H1 (cell line): Measurements from ENCODE around the gene PPP2R3B. TPM values are rescaled to one million over a fixed set of nuclear protein-coding genes. Genes with fewer than 3 reads are reported as not detected.

Experiments
- BACH1 ChIP-seq: IDR thresholded peaks from 2 replicates; pipeline ENCODE4 v1.6.1; 2012; ENCODE audit warnings: low read length, improper control_type of control experiment
- CTCF ChIP-seq, 3 experiments: IDR thresholded peaks; 1 replicate in 2 of 3; 2 replicates in 1 of 3; pipeline versions ENCODE4 v1.5.1 to v1.6.1; 2011; ENCODE audit warnings: low read length in 3 of 3, mild to moderate bottlenecking in 3 of 3, inconsistent platforms in 2 of 3, low read depth in 1 of 3, moderate library complexity in 1 of 3; ENCODE audit not compliant: insufficient read depth in 1 of 3; ENCODE audit errors: control extremely low read depth in 1 of 3
- GABPA ChIP-seq: IDR thresholded peaks from 2 replicates; pipeline ENCODE4 v1.6.1; 2011; ENCODE audit warnings: mild to moderate bottlenecking, low read length, moderate library complexity, borderline replicate concordance; ENCODE audit not compliant: insufficient read depth
- RBBP5 ChIP-seq: IDR thresholded peaks from 2 replicates; pipeline ENCODE4 v1.7.1; 2012; ENCODE audit warnings: low read depth, mild to moderate bottlenecking, inconsistent platforms, low read length, moderate library complexity, borderline replicate concordance
- SP2 ChIP-seq: IDR thresholded peaks from 2 replicates; pipeline ENCODE4 v1.6.1; 2012; ENCODE audit warnings: mild to moderate bottlenecking, low read length, inconsistent platforms
- SRF ChIP-seq: IDR thresholded peaks from 2 replicates; pipeline ENCODE4 v1.6.1; 2011; ENCODE audit warnings: mild to moderate bottlenecking, low read depth, low read length, moderate library complexity
- polyA plus RNA-seq, 7 experiments: library from polyadenylated mRNA; depleted of rRNA in 3 of 7; stranded (reverse) in 5 of 7; unstranded in 2 of 7; fragments of >200 nt in 5 of 7; fragments of 200-250 nt in 2 of 7; gene quantifications; 1 replicate in 5 of 7; 2 replicates in 1 of 7; 4 replicates in 1 of 7; pipeline versions ENCODE4 v1.2.1 to v1.2.3, GENCODE V29; 2011 to 2013; ENCODE audit warnings: missing spikeins in 2 of 7, mixed read lengths in 2 of 7
- total RNA-seq: library from RNA; stranded (reverse); fragmentation: NEBNext Ultra II Directional; extraction: Animal tissue kit (Norgen Biotek cat#: 25700); gene quantifications from 2 replicates; pipeline ENCODE4 v1.2.1, GENCODE V29; 2021
- TF ChIP-seq, protein P1 (sequence below): fragments of 300-600 bp; sonication (generic); IDR thresholded peaks from 2 replicates; pipeline ENCODE4 v1.7.1; 2012; ENCODE audit warnings: low read length, moderate library complexity, mild to moderate bottlenecking, inconsistent platforms; ENCODE audit not compliant: insufficient replicate concordance

The PPP2R3B gene
- total and polyA plus RNA-seq, 2 of the 8 experiments (the other 6 are each of a cell fraction or from before 2014, with no cell fraction given) = 47.6 to 86.7 TPM

GRCh38 chrX:363621-364375 is 22.9 kb downstream of the PPP2R3B start (continued):
- TF ChIP-seq, protein P1, sequence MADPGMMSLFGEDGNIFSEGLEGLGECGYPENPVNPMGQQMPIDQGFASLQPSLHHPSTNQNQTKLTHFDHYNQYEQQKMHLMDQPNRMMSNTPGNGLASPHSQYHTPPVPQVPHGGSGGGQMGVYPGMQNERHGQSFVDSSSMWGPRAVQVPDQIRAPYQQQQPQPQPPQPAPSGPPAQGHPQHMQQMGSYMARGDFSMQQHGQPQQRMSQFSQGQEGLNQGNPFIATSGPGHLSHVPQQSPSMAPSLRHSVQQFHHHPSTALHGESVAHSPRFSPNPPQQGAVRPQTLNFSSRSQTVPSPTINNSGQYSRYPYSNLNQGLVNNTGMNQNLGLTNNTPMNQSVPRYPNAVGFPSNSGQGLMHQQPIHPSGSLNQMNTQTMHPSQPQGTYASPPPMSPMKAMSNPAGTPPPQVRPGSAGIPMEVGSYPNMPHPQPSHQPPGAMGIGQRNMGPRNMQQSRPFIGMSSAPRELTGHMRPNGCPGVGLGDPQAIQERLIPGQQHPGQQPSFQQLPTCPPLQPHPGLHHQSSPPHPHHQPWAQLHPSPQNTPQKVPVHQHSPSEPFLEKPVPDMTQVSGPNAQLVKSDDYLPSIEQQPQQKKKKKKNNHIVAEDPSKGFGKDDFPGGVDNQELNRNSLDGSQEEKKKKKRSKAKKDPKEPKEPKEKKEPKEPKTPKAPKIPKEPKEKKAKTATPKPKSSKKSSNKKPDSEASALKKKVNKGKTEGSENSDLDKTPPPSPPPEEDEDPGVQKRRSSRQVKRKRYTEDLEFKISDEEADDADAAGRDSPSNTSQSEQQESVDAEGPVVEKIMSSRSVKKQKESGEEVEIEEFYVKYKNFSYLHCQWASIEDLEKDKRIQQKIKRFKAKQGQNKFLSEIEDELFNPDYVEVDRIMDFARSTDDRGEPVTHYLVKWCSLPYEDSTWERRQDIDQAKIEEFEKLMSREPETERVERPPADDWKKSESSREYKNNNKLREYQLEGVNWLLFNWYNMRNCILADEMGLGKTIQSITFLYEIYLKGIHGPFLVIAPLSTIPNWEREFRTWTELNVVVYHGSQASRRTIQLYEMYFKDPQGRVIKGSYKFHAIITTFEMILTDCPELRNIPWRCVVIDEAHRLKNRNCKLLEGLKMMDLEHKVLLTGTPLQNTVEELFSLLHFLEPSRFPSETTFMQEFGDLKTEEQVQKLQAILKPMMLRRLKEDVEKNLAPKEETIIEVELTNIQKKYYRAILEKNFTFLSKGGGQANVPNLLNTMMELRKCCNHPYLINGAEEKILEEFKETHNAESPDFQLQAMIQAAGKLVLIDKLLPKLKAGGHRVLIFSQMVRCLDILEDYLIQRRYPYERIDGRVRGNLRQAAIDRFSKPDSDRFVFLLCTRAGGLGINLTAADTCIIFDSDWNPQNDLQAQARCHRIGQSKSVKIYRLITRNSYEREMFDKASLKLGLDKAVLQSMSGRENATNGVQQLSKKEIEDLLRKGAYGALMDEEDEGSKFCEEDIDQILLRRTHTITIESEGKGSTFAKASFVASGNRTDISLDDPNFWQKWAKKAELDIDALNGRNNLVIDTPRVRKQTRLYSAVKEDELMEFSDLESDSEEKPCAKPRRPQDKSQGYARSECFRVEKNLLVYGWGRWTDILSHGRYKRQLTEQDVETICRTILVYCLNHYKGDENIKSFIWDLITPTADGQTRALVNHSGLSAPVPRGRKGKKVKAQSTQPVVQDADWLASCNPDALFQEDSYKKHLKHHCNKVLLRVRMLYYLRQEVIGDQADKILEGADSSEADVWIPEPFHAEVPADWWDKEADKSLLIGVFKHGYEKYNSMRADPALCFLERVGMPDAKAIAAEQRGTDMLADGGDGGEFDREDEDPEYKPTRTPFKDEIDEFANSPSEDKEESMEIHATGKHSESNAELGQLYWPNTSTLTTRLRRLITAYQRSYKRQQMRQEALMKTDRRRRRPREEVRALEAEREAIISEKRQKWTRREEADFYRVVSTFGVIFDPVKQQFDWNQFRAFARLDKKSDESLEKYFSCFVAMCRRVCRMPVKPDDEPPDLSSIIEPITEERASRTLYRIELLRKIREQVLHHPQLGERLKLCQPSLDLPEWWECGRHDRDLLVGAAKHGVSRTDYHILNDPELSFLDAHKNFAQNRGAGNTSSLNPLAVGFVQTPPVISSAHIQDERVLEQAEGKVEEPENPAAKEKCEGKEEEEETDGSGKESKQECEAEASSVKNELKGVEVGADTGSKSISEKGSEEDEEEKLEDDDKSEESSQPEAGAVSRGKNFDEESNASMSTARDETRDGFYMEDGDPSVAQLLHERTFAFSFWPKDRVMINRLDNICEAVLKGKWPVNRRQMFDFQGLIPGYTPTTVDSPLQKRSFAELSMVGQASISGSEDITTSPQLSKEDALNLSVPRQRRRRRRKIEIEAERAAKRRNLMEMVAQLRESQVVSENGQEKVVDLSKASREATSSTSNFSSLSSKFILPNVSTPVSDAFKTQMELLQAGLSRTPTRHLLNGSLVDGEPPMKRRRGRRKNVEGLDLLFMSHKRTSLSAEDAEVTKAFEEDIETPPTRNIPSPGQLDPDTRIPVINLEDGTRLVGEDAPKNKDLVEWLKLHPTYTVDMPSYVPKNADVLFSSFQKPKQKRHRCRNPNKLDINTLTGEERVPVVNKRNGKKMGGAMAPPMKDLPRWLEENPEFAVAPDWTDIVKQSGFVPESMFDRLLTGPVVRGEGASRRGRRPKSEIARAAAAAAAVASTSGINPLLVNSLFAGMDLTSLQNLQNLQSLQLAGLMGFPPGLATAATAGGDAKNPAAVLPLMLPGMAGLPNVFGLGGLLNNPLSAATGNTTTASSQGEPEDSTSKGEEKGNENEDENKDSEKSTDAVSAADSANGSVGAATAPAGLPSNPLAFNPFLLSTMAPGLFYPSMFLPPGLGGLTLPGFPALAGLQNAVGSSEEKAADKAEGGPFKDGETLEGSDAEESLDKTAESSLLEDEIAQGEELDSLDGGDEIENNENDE = no peak
- TF ChIP-seq RBBP5 = no peak
- TF ChIP-seq CTCF (IDR thresholded peaks at IDR 0.05; ENCODE audit: control extremely low read depth in 1 of 3, insufficient read depth in 1 of 3, low read depth in 1 of 3, low read length in 3 of 3) = no peak
- TF ChIP-seq SRF = no peak
- TF ChIP-seq GABPA = no peak
- no peak for TF ChIP-seq SP2
- TF ChIP-seq BACH1 = no peak
